ENCODE data around the gene SGCG.

GRCh38 chr13:23322353-23323336 is 141.9 kb downstream of the SGCG start:
- TF ChIP-seq CTCF (IDR thresholded peaks at IDR 0.05) = no peak
- TF ChIP-seq EP300 (IDR thresholded peaks at IDR 0.05) = no peak
